ENCODE measurements around the gene KLRK1.
"Not testable (repeated sequence)": the region's sequence is repeated elsewhere in the genome, so short reads cannot be mapped to it uniquely, and the experiment has no call there.

KLRK1 gene

DNA sequence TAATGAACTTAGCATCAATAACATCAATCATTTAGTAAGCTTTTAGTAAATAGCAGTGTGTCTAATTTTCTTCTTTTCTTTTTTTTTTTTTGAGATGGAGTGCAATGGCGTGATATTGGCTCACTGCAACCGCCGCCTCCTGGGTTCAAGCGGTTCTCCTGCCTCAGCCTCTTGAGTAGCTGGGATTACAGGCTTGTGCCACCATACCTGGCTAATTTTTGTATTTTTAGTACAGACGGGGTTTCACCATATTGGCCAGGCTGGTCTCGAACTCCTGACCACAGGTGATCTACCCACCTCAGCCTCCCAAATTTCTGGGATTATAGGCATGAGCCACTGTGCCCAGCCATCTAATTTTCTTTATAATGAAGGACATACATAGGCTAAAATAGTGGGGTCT is 2.3 kb downstream of the KLRK1 start:
- DNase-seq, result not testable (repeated sequence)

DNA sequence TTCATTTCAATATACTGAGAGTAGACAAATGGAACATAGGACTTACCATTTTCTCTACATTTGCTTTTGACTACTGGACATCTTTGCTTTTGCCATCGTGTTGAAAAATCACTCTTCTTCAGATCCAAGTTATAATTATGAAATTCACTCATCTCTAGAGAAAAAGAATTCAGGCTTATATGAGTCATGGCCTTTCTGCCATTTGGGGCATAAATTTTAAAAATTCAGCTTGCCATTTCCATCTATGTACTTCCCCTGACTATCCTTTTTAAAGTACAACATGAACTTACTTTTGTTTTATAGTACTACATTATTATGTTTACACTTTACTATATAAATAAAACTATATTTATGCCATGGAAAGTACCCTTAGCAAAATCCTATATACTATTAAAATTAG is 3.0 kb downstream of the KLRK1 start:
- DNase-seq, result no peak

GRCh38 chr12:10385166-10385613 is 4.7 kb downstream of the KLRK1 start:
- no peak for DNase-seq

DNA sequence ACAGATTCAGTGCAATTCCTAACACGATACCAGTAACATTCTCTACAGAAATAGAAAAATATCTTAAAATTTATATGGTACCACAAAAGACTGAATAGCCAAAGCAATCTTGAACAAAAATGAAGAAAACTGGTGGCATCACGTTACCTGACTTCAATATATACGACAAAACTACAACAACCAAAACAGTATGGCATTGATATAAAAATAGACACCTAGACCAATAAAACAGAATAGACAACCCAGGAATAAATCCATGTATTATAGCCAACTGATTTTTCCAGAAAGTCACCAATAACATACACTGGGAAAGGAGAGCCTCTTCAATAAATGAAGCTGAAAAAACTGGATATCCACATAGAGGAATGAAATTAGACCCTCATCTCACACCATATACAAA is 5.7 kb downstream of the KLRK1 start:
- DNase-seq, result no peak

DNA sequence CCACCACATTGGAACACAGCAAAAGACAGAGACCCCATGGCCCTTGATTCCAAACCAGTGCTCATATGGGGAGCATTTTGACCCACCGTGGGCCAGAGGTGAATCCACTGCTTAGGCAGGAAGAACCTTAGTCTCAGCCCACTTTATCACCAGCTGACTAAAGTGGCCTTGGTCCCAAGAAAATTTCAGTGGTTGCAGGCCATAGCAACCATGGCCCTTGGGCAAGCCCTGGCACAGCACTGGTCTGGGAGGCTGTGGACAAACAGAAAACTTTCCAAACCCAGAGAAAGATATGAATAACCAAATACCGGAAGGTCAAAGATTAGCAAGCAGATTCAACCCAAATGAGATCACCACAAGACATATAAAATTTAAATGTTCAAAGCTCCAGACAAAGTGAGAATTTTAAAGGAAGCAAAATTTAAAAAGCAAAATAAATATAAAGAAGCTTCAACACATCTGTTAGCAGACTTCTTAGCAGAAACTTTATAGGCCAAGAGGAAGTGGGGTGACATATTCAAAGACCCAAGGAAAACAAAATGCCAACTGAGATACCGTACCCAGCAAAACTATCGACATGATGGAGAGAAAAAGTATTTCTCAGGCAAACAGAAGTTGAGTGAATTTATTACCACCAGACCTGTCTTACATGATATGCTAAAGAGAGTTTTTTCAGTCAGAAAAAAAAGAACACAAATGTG is 7.8 kb downstream of the KLRK1 start:
- no peak for DNase-seq

GRCh38 chr12:10378737-10379136 is 11.1 kb downstream of the KLRK1 start:
- DNase-seq, result not testable (repeated sequence)

- no peak for DNase-seq
These were observed 15.2 kb downstream of the KLRK1 start for GRCh38 chr12:10374624-10375018.

GRCh38 chr12:10372559-10372958 is 17.3 kb downstream of the KLRK1 start:
- no peak for DNase-seq

- not testable (repeated sequence) for DNase-seq
These were observed 17.8 kb downstream of the KLRK1 start for GRCh38 chr12:10371893-10372535.

DNA sequence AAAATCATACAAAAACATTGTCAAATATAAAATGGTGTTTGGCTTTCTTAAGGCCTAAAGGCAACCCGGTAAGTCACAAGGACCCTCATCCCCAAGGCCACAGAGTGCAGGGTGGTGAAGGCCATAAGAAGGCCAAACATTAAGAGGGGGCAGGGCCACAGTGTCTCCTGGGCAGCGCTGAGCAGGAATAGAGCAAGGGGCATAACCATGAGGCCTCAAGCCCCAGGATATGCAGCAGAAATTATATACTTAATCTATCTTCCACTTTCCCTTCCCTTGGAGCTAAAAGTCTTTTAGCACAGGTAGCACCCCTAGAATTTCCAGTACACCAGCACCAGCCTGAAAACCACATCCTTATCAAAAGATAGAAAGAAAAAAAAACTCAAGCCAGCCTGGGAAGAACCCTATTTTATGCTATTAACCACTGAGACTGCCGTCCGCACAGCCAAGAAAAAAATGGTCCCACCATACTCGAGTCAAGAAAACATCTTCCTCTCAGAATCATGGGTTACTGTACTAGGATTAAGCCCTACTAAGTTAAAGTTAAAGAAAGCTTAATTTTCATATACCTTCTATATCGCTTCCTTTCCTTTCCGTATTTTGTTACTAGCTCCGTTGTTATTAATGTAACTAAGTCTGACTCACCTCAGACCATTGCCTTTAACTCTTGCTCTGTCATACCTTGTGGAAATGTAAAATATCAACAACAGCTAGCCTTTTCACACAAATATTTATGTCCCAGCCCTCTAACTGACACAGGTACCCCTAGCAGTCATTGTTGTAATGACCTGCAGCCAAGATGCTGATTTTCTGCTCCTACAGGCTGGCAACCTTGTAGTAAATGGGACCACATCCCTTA is 20.1 kb downstream of the KLRK1 start:
- DNase-seq, result no peak

DNA sequence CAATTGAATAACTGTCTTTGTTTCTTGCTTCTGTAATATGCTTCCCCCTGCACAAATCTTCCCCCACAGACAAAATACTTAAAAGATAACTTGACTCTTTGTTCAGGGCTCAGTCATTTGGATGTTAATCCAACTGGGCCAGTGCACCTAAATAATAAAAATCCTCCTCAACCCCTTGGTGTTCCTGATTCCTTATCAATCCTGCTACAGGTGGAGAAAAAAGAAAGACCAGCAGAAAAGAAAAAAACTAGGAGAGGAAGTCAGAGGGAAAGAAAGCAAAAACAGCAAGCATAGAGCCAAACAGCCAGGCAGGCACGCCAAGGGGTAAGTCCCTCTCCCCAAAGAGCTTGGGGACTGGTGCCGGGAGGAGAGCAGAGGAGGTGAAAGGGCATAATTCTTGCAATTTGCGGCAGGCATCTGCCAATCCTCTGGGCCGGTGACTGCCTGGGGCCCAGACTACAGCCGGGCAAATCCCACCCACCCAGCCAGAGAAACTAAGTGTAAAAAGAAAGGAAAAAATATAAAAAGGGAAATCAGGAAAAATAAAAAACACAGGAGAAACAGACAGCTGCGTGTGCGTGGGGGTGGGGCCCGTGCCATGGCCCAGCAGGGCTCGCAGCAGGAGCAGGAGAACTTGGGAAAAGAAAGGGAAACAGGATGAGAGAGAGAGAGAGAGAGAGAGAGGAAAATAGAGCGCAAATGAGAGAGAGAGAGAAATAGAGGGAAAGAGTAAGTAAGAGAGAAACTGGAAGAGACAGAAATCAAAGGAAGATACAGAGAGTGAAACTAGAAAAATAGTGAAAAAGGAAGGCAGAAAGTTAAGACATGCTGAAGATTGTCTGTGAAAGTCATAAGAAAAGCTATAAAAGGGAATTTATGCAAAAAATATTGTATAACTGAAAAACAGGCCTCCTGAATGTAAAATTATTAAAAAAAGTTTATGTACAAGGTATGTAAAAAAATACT is 21.4 kb downstream of the KLRK1 start:
- DNase-seq, result no peak

GRCh38 chr12:10367714-10368113 is 22.1 kb downstream of the KLRK1 start:
- DNase-seq, result not testable (repeated sequence)

GRCh38 chr12:10366875-10367274 is 23.0 kb downstream of the KLRK1 start:
- no peak for DNase-seq

DNA sequence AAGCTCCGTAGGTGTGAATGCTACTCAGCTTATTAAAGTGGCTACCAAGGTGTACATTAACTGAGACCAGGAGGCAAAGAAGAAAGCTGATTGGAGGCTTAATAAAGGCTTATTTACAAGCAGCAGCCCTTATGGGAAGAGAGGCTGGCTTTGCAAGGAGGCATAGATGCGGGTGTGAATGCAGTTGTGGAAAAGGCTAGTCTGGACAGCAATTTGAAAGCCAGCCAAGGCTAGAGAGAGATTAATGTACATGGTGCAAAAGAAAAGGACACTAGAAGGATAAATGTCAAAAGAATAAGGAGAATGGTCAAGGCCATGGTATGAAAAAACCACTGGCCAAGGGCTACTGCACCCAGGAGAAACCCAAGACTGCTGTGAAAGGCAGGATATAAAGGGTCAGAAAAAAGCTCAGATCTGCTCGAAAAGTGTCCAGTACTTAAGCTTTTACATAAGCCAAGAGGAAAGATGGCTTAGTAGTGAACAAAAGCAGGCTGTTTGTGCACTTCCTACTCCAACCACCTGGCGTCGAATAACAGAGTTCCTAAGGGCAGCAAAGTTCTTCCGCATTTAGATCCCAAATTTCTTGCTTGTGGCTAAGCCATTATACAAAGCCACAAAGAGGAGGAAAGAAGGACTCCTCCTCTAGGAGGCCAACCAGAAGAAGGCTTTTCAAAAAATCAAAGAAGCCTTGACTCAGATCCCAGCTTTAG is 24.0 kb downstream of the KLRK1 start:
- no peak for DNase-seq

DNA sequence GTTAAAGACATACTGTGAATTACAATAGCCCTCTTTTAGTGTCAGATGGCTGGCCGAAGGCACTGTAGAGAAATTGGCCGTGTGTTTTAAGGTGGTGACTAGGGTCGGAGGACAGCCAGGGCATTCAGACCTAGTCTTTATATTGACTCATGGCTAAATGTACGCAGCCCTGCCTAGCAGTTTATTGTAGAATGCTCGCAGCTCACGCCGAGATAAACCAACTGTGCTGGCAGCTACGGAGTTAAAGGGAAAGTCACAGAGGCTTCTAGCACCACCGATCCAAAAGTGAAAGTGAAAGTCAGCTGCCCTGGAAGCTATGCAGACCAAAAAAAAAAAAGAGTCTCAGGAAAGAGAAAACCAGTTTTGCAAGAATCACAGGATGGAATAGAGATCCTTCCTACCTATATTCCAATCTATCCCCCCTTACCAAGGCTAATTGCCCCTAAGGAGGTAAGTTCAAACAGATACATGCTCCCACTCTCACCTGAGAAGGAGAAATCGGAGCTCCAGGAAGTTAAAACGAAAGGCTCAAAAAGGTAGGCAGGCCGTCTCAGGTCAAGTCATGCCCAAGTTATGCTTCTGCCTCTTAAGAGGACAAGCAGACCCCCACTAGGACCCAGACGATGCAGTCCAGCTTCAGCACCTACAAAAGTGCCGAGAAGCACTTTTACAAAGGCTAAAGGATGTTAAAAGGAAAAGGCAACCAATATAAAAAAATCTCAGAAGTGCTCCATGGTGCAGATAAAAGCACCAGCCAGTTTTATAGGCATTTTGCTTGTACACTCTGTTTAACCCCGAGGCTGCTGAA is 24.8 kb downstream of the KLRK1 start:
- peak; percentile 5 to 46 for DNase-seq

- no peak for DNase-seq
These were observed 25.7 kb downstream of the KLRK1 start for GRCh38 chr12:10363914-10364814.

DNA sequence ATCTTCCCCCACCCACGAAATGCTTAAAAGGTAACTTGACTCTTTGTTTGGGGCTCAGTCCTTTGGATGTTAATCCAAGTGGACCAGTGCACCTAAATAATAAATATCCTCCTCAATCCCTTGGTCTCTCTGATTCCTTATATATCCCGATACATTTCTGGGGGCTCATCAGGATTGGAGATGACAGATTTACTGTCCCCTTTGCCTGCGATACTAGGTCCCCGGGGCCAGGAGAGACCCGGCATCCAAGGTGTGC is 26.3 kb downstream of the KLRK1 start:
- no peak for DNase-seq

DNA sequence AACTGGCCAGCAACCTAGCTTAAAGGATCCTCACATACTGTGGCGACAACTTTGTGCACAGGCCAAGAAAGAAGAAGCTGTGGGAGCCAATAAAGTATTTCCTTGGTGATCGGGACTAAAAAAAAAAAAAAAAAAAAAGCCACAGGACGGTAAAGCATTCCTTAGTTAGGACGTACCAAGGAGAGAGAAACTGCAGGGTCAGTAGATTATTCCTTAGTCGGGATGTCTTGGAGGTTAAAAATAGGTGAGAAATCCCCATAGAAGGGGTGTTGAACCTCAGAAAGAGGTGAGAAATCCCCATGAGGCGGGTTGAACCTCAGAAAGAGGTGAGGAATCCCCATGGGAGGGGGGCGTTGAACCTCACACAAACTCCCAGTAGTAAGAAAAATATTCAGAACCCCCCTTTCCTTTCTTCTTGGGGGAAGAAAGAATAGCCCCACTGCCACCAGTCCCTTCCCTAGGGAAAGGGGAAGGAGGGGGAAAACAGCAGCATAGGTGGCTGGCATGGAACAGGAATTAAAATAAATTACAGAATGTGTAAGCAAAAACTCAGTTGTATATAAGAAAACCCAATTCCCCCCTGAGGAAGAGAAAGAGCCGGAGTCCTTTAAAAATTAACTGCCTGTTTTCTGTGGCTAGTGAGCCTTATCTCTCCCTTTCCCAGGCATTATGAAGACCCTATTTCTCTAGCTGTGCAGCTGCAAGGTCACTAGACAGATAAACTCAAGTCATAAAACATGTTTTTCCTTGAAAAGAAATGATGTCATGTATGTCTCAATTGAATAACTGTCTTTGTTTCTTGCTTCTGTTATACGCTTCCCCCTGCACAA is 26.8 kb downstream of the KLRK1 start:
- no peak for DNase-seq

DNA sequence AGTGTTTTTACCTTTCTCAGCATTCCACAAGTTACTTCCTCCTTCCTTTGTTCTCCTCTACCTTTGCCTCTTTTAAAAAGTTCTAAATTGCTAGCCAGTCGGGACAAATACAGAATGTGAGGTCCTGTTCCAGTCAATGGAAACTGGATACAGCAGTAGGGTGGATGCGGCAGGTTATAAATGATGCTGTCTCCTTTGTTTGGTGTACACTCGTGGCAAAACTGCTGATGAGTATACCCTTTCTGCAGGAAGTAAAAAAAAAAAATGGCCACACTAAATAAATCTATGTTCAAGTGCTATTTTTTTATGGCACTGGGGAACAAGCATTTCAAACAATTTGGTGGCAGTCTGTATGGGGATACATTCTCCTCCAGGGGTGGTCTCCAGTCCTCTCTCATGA is 27.5 kb downstream of the KLRK1 start:
- DNase-seq, result no peak
